GM18498 (cell line): Measurements from ENCODE around the gene MUC6.
A peak's percentile ranks its signal among the peaks of the same experiment; 100 is the strongest.

ENCODE experiments used
- ATAC-seq: cut with Tn5 transposase; IDR thresholded peaks from one replicate; pipeline ENCODE4 v1.9.1; 2021; ENCODE audit warnings: mild to moderate bottlenecking, moderate library complexity; ENCODE audit not compliant: unreplicated experiment

Gene MUC6

DNA sequence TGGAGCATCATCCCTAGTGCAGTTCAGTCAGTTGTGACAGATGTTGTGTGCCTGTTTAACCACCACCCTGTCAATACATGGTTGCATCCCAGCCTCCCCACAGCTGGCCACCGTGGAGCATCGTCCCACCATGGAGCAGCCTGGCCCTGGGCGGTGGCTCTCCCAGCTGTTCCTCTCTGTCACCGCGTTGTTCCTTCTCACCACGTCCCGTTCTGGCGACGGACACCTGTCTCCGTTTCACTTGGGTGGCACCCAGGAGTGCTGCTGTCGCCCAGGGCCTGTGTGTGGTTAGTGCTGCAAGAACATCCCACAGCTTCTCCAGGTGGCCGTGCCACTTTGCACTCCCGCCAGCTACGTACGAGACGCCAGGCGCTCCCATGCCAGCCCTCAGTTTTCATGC, 26.5 kb downstream of the MUC6 start:
- ATAC-seq = no peak

DNA sequence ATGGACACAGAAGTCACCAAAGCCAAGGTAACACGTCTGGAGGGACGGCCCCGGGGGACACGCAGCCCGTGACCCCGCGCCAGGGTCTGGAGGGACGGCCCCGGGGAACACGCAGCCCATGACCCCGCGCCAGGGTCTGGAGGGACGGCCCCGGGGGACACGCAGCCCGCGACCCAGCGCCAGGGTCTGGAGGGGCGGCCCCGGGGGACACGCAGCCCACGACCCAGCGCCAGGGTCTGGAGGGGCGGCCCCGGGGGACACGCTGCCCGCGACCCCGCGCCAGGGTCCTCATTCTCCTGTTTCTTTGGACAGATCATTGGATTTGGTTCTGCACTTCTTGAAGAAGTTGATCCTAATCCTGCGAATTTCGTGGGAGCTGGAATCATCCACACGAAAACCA, 27.1 kb downstream of the MUC6 start:
- ATAC-seq = no peak

DNA sequence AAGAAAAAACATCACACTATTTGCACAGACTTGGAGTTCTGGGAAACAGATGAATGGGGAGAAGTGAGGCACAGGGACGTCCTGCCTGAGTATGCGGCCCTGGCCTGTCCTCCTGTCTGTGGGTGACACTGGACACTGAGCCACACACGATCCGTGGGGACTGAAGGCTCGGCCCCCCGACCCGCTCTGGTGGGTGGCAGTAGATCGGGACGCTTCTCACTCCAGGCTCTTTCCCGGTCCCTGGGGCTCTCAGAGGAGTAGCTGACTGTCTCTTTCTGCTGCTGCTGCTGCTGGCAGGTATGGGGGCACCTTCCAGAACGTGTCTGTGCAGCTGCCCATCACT, 27.7 kb downstream of the MUC6 start:
- ATAC-seq = no peak

DNA sequence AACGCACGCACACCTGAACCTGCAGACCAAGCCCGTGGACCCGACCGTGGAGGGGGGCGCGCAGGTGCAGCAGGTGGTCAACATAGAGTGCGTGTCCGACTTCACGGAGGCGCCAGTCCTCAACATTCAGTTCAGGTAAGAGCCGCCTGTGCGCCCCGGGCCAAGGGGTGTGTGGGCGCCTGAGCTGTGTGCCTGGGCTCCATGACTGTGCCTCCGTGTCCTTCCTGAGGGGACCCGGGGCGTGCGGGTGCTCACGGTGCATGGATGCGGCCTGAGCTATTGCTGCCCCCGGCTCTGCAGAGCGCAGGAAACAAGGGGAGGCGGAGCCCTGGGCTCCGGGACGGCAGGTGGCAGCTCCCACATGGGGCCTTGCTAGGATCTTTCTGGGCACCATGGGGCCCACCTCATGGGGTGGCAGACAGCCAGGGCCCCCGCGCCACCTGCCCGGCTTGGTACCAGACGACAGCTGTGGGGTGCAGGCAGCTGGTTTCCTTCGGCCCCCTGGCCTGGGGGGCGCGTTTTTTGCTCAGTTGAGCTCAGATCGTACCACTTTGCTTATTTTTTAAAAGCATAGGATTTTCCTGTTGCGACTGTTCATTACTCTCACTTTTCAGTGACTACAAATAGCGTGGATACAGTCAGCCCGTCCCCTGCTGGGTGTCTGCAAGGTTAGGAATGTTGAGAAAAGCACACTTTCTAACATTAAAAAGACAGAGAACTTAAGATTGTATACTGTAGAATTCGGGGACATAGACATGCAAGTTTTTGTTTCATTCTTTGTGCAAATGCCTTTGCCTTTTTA, 28.3 kb downstream of the MUC6 start:
- no peak for ATAC-seq

DNA sequence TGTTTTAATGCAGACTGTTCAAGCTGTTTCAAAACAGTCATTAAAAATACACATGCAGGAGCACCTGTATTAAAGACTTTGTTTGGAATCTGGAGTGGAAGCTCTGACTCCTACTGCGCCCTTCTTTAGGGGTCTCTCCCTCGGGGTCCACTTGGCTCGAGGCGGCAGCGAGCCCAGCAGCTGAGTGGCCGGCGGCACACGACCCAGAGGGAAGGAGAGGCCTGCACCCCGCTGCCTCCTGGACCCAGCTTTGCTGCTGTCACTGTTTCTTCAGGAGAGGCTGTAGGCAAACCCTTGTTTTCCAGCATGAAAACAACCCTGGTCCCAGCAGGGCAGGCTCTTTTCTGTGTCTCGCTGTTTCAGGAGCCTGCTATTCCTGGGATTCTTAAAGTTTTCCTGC, 29.2 kb downstream of the MUC6 start:
- ATAC-seq = no peak

DNA sequence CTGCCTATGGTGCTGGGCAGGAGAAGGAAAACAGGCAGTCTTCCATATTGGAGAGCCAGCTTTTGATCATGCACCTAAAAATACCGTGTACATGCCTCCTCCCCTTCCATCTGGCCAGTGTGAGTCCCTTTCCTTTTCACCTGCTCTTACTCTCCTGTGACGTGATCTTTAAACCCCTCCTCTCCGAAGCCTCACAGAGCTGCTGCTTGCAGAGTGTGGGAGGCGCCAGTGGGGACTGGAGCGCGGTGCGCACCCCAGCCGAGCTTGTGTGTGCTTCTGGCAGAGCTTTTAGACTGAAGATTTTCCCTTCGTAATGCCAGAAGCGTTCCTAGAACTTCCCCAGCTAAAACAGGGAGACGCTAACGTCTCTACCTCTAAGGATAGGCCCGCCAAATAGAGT, 29.8 kb downstream of the MUC6 start:
- ATAC-seq = no peak

DNA sequence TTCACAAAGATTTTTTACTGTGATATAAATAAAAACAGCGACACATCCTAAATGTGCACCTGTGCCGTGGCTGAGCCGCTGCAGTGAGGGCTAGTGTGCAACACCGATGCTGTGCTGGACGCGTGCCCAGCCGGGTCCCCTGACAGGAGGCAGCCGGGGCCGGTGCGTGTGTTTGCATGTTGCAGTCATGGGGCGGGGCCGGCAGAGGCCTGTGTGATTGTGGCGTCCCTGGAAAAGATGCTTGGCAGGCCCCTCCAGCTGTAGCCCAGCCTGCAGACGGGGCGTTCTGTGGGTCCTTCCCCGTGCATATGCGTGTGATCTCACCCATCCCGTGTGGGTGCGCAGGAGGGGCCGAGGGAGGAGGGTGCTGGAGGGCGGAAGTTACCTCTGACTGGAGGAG, 30.6 kb downstream of the MUC6 start:
- no peak for ATAC-seq

DNA sequence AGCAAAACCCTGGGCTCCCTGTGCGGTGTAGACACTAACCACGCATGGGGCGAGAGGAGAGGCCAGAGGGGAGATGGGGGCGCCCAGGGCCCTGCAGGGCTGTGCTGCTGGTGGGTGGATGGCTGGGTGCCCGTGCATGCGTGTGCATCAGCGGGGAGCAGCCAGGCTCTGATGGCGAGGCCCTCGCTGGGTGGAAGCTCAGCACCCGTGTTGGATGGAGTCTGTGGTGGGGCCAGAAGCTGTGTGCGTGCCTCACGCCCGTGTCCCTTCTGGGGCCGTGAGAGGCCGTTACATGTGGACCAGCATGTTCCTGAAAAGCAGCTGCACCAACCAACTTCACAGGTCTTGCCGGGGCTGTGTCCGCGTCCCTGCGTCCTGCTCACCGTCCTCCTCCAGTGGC, 33.4 kb downstream of the MUC6 start:
- ATAC-seq = no peak

DNA sequence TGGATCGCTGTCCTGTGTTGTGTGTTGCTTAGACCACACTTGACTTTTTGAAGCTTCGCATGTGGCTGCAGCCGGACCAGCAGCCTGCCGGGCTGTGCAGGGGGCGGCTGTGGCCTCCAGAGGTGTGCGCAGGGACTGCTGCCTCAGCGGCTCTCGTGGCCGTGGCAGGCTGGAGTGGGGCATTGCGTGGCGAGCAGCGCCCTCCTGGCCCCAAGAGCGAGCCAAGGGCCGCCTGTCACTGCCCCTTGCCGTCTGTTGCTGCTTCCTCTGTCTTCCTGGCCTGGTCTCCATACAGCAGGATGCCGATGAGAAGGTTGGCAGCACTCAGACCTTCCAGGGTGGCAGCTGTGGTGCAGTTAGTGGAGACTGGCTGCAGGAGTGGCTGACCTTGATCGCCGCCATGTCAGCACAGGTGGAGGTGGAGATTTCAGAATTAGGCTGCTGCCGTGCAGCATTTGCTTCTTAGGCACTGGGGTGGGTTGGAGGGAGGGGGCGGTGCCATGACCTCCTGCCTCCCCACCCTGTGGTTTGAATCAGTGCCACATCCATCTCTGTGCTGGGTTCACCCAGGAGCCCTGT, 34.0 kb downstream of the MUC6 start:
- ATAC-seq = no peak

DNA sequence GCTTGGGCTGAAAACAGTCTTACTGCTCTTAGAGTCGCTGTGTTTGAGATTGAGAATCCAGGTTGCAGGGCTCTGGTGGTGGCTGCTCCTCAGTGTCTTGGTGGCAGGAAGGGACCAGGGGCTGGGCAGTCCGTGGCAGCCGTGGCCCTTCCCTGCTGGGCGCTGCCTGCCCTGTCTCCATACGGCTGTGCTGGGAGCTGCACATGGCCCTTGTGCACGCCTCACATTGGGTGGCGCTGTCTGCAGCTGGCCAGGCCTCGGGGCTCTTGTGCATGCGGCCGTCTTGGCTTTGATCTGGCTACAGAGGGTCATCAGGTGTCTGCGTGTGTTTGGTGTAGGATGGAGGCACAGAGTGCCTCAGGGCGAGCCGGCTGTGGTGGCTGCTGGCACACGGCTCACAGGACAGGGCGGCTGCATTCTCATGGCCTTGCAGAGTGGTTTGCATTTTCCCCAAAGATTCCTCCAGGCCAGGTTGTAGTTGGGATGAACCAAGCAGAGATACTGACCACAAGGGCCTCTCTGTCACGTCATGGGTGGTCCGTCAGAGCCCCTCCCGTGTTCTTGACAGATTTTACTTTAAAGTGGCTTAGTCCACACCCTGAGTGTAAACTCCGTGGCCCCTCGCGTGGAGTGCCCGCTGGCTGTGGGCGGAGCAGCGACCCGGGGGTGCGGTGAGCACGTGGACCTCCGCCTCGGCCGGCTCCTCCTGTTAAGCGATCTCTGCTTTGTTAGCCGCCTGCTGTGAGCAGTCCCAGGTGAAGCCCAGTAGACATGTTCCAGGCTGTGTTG, 34.7 kb downstream of the MUC6 start:
- no peak for ATAC-seq

DNA sequence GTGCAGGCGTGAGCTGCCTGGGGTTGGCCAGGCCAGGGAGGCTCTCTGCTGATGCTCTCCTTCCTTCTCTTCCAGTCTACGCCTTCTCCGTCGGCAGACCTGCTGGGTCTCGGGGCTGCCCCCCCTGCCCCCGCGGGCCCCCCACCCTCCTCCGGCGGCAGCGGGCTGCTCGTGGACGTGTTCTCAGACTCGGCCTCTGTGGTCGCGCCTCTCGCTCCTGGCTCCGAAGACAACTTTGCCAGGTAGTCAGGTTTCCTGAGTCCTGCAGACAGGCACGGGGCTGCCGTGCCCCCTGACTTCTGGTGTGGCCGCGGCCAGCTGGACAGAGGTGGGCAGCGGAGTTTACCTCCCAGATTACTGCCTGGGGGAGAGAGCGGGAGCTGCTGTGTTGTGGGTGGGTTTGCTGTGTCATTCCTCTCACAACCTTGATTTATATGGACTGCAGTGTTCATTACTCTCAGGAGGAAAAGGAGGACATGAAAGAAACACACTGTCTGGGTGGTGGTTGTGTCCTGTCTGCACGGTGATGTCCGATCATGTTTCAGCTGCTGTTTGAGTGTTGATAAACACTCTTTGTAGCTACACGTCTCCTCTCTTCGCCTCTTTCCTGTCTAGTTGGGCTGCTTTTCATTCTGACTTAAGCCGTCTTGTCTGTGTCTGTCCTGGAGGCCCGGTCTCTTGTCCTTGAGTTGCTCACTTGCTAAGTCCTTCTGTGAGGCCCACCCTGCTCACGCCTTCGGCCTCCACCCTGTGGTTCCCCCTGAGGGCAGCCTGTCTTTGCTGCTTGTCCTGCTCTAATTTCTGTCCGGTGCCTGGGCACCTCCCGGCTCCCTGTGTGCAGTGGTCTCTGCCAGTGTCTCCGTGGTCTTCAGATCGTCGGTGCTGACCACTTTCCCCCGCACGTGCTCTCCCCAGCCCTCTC, 35.9 kb downstream of the MUC6 start:
- ATAC-seq = no peak

DNA sequence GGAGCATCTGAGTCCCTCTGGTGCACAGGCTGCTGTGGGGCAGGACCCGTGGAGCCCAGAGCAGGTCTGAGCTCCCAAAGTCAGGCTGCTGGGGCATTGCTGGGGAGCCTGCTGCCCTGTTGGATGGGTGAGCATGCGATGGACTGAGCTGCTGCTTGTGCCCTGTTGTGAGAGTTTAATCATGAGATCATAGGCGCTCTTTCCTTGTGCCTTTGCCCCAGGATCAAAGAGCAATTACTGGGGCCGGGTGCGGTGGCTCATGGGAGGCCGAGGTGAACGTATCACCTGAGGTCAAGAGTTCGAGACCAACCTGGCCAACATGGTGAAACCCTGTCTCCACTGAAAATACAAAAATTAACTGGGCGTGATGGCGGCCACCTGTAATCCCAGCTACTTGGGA, 37.5 kb downstream of the MUC6 start:
- no peak for ATAC-seq

DNA sequence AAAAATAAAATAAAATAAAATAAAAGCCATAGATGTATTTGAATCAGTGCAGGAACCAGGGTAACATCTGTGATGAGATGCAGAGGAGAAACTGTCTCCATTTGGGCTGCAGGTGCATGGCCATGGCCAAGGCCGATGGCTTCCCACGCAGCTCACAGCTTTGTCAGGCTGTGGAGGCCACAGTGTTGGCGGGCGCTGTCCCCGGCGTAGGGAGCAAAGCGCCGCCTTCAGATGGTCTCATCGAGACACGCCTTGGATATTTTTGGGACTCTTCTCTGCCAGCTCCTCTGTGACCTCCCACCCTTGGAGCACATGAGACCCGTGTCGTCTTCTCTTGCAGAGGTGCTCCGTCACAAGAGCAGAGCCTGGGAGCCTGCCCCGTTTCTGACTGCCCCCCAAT, 38.6 kb downstream of the MUC6 start:
- ATAC-seq = no peak

DNA sequence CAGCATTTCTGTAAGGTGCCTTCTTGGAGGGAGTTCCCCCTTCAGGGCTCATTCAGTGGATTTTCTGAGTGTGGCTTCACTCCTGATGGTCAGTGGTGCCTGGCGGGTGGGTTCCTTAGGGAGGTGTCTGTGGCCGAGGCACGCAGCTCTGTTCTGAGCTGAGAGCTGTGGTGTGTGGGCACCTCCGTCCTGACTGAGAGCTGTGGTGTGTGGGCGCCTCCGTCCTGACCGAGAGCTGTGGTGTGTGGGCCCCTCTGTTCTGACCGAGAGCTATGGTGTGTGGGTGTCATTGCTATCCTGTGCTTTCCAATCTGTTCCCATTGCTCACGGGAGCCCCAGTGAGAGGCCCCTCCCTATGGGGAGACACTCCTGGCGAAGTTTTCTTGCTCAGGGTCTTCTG, 39.8 kb downstream of the MUC6 start:
- ATAC-seq = no peak

DNA sequence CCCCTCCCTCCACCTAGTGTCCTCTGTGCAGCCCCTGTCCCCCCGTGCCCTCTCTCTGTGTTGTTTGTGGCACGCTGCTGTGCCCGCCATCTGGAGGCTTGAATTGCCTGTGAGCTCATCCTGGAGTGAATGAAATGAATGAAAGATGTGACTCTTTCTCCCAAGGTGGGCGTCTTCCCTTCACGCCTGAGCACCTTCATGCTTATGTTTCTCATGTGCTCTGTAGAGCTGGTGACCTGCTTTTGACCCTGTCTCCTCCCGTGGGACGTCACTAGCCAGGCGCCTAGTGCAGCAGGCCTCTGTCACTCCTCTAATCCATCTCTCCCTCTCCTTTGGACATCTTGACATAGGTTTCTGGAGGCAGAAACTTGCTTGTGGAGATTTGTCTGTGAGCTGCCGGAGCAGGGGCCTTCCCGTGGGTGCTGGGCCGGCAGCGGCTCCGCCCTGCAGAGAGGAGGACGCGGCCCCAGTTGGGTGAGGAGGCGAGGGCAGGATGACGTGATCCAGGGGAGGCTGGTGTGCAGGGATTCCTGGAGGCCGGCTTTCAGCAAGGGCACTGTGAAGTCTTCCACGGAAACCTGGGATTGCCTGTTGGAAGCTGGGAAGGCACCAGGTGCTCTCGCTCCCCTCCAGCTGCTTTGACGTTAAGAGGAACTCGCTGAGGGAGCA, 40.6 kb downstream of the MUC6 start:
- ATAC-seq = peak; percentile 62

DNA sequence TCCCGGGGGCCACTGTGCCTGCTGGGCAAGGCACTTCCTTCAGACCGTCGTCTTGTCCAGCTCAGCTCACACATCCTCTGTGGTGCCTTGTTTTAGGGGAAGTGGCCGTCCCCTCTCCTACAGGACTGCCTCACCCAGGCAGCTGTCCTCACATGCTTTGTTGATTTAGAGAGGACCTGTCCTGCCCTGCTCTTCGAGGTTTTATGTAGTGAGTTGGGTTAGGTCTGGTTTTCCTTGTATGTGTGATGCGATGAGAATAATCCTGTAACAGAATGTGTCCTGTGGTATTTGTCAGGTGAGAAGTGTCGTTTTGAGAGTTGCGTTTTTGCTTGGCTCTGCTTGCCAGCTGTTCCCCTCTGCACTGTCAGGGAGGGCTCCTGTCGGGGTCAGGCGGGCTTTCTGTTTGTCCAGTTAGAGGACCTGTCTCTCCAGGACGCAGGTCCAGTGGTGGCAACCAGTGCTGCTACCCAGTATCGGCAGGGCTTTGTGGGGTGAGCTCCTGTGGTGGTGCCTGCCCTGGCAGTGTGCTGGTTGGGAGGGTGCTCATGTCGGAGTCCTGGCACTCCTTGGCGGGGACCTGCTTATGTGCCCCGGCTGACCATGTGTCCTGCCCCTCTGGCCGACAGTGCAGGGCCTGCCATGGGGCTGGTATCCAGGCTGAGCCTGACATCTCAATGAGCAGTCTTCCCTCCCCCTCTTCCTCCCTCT, 41.3 kb downstream of the MUC6 start:
- no peak for ATAC-seq

DNA sequence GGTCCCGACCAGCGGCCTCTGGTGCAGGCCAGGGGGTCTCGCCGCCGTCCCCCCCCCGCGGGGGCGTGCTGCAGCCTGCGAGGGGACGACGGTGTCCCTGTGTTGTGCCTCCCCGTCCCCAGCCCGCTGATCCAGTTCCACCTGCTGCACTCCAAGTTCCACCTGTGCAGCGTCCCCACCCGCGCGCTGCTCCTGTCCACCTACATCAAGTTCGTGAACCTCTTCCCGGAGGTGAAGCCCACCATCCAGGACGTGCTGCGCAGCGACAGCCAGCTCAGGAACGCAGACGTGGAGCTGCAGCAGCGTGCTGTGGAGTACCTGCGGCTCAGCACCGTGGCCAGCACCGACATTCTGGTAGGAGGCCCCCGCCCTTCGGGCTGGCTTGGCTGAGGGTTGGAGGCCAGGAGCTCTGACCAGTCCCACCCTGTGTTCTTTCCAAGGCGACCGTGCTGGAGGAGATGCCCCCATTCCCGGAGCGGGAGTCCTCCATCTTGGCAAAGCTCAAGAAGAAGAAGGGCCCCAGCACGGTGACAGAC, 42.8 kb downstream of the MUC6 start:
- no peak for ATAC-seq

DNA sequence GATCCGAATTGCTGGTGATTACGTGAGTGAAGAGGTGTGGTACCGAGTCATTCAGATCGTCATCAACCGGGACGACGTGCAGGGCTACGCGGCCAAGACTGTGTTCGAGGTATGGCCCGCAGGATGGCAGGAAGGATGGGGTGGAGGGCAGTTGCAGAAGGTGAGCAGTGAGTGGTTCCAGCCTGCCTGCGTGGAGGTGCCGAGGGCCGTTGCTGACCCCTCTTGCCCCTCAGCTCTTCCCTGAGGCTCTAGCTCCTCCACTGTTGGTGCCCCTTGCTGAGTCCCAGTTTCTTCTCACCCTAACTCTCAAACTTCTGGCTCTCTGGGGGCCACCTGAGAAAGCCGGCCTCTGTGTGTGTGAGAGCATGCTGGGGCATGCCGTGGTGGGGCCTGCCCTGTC, 43.9 kb downstream of the MUC6 start:
- no peak for ATAC-seq

DNA sequence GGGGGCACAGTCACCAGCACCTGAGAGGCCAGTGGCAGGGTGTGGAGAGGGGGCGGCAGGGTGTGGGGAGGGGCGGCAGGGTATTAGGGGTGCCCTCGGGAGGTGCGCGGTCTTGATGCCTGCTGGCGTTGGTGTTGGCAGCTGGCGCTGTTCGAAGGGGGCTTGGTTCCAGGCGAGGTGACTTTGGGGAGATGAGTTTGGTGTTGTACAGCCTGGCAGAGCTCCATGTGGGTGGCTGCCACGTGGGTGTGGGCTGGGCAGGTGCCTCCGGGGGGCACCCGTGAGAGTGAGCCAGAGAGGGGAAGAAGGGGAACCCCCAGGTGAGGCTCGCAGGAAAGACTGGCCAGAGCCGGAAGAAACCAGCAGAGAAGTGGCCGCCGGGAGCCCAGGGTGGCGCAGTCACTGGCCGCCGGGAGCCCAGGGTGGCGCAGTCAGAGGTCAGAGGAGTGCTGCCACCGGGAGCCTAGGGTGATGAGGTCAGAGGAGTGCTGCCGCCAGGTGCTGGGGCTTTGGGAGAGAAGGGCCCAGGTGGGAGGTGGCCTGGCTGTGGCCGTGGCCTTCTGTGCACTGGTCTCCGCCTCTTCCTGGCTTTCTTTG, 44.7 kb downstream of the MUC6 start:
- no peak for ATAC-seq
